ENCODE results near the gene PAQR3. TPM values are rescaled to one million over a fixed set of nuclear protein-coding genes. Genes with fewer than 3 reads are reported as not detected.

The PAQR3 gene
- total and polyA plus RNA-seq, 2 of the 4 experiments (the other 2 are of a cell fraction), result 11.5 to 11.8 TPM

DNA sequence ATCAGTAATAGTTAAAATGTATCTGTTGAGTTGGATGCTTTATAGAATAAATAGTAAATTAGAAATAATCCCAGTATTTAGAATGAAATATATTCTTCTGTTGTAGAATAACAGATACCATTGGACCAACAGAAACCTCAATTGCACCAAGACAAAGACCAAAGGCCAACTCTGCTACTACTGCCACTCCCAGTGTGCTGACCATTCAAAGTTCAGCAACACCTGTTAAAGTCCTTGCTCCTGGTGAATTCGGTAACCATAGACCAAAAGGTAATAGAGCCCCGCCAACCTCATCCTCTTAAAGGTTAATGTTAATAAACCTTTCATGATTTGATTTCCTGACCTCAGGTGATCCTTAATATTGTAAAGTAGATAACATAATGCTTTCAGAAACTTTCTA, 73.8 kb downstream of the PAQR3 start:
- WGBS, 2 experiments (ENCODE audit: extremely low coverage in 2 of 2, insufficient read length in 1 of 2), result no CpG with 5 or more reads among the region's 2 CpGs
- ATAC-seq (ENCODE audit: low read depth) (no peak), DNase-seq (no peak)
- H2BK15ac ChIP-seq (ENCODE audit: low read depth, low read length), result no peak overlapping the region
- no peaks in the 10 kb centered on the region for H4K20me1 ChIP-seq (ENCODE audit: insufficient read depth, low read length)
- no peaks in the 10 kb centered on the region for H3K27me3 ChIP-seq (ENCODE audit: control insufficient read depth, insufficient read depth, low read length)
- no peak overlapping the region for H3K18ac ChIP-seq (ENCODE audit: low read depth, low read length)
- no peak overlapping the region for H2BK5ac ChIP-seq (ENCODE audit: low read depth, low read length, poor library complexity, severe bottlenecking)
- no peak overlapping the region for H2AK9ac ChIP-seq (replicated peaks; ENCODE audit: low read depth, low read length, poor library complexity)
- no peak overlapping the region for H3K4ac ChIP-seq (ENCODE audit: low read depth, low read length)
- no peak overlapping the region for H3K23ac ChIP-seq (ENCODE audit: low read depth, low read length)
- no peak overlapping the region for H2BK120ac ChIP-seq (ENCODE audit: low read depth, low read length)
- TF ChIP-seq MAZ (IDR thresholded peaks at IDR 0.05; ENCODE audit: borderline replicate concordance, low read depth, low read length) (no peak), RAD21 (IDR thresholded peaks at IDR 0.05; ENCODE audit: low read length) (no peak), SMC3 (IDR thresholded peaks at IDR 0.05; ENCODE audit: low read depth, low read length) (no peak), MXI1 (IDR thresholded peaks at IDR 0.05; ENCODE audit: borderline replicate concordance, low read depth, low read length) (no peak), RFX5 (IDR thresholded peaks at IDR 0.05; ENCODE audit: low read depth, low read length) (no peak), FOS (IDR thresholded peaks at IDR 0.05; ENCODE audit: low read depth, low read length) (no peak), POLR2A (IDR thresholded peaks at IDR 0.05; ENCODE audit: low read depth, low read length) (no peak), MAFK (IDR thresholded peaks at IDR 0.05; ENCODE audit: low read depth, low read length) (no peak), BHLHE40 (IDR thresholded peaks at IDR 0.05; ENCODE audit: low read depth, low read length) (no peak), NFE2L2 (IDR thresholded peaks at IDR 0.05; ENCODE audit: low read depth, low read length) (no peak), CEBPB (IDR thresholded peaks at IDR 0.05; ENCODE audit: low read depth, low read length) (no peak), RCOR1 (IDR thresholded peaks at IDR 0.05; ENCODE audit: insufficient replicate concordance, low read length) (no peak), CHD1 (IDR thresholded peaks at IDR 0.05; ENCODE audit: low read depth, low read length) (no peak)
- TF ChIP-seq, protein P1, sequence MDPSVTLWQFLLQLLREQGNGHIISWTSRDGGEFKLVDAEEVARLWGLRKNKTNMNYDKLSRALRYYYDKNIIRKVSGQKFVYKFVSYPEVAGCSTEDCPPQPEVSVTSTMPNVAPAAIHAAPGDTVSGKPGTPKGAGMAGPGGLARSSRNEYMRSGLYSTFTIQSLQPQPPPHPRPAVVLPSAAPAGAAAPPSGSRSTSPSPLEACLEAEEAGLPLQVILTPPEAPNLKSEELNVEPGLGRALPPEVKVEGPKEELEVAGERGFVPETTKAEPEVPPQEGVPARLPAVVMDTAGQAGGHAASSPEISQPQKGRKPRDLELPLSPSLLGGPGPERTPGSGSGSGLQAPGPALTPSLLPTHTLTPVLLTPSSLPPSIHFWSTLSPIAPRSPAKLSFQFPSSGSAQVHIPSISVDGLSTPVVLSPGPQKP (IDR thresholded peaks at IDR 0.05; ENCODE audit: borderline replicate concordance, low read depth, low read length), result no peak
- TF ChIP-seq, protein P2, sequence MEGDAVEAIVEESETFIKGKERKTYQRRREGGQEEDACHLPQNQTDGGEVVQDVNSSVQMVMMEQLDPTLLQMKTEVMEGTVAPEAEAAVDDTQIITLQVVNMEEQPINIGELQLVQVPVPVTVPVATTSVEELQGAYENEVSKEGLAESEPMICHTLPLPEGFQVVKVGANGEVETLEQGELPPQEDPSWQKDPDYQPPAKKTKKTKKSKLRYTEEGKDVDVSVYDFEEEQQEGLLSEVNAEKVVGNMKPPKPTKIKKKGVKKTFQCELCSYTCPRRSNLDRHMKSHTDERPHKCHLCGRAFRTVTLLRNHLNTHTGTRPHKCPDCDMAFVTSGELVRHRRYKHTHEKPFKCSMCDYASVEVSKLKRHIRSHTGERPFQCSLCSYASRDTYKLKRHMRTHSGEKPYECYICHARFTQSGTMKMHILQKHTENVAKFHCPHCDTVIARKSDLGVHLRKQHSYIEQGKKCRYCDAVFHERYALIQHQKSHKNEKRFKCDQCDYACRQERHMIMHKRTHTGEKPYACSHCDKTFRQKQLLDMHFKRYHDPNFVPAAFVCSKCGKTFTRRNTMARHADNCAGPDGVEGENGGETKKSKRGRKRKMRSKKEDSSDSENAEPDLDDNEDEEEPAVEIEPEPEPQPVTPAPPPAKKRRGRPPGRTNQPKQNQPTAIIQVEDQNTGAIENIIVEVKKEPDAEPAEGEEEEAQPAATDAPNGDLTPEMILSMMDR (conservative IDR thresholded peaks at IDR 0.05; ENCODE audit: low read depth, low read length), result no peak
- TF ChIP-seq, protein P3, sequence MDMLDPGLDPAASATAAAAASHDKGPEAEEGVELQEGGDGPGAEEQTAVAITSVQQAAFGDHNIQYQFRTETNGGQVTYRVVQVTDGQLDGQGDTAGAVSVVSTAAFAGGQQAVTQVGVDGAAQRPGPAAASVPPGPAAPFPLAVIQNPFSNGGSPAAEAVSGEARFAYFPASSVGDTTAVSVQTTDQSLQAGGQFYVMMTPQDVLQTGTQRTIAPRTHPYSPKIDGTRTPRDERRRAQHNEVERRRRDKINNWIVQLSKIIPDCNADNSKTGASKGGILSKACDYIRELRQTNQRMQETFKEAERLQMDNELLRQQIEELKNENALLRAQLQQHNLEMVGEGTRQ (IDR thresholded peaks at IDR 0.05; ENCODE audit: low read depth, low read length), result no peak
- H4K91ac ChIP-seq (ENCODE audit: insufficient read depth, low read depth, low read length), result no peak overlapping the region
- no peak overlapping the region for H4K5ac ChIP-seq (ENCODE audit: low read depth, low read length)
- intact Hi-C loops (cut with micrococcal nuclease) (loop anchor here (2.0 kb wide), 3 partner anchors 221 to 907 kb away; no protein-coding TSS in a partner anchor), dilution Hi-C loops (cut with HindIII; ENCODE audit: low sequenced_read_pairs, unreplicated experiment) (loop anchor here (25.0 kb wide), 1 partner anchor 253 kb away; no protein-coding TSS in a partner anchor), in situ Hi-C loops (cut with MboI; ENCODE audit: low sequenced_read_pairs) (loop anchor here (5.0 to 25.0 kb wide), 2 partner anchors 253 to 903 kb away; no protein-coding TSS in a partner anchor)
- H3K9me1 ChIP-seq (ENCODE audit: insufficient read depth, low read length), result no peaks in the 10 kb centered on the region; the same call in 1 of the 2 replicates
- H3K9ac ChIP-seq (ENCODE audit: low read depth, low read length), result no peak overlapping the region
- peaks cover 6% of the 10 kb centered on the region for H3K36me3 ChIP-seq (ENCODE audit: control insufficient read depth, insufficient read depth, low read length)
- CTCF ChIA-PET, result no interaction called here
- POLR2A ChIA-PET (ENCODE audit: unreplicated experiment), result no interaction called here
- H3K56ac ChIP-seq (ENCODE audit: extremely low read depth, insufficient read depth, low read length), result no peak overlapping the region
- no peak overlapping the region for H2BK20ac ChIP-seq (ENCODE audit: low read depth, low read length)
- BruUV-seq (replicated peaks), result no TSS peak
- H3K4me1 ChIP-seq (ENCODE audit: control insufficient read depth, insufficient read depth, low read length), result no peaks in the 10 kb centered on the region
- no peak overlapping the region for H2AFZ ChIP-seq (replicated peaks; ENCODE audit: low read length, poor library complexity)
- H4K8ac ChIP-seq (ENCODE audit: low read depth in 2 of 2, low read length in 2 of 2), result no peak overlapping the region
- no peaks in the 10 kb centered on the region for H3K9me3 ChIP-seq (ENCODE audit: control insufficient read depth, insufficient read depth, low read length)
- H3K4me3 ChIP-seq (ENCODE audit: insufficient read depth, low read depth, low read length), result no peak overlapping the region
- no peak overlapping the region for H3K14ac ChIP-seq (replicated peaks; ENCODE audit: low read depth, low read length)
- peaks cover 5 to 9% of the 10 kb centered on the region in 2 experiments; a peak in 2 of 4 replicates for H3K79me1 ChIP-seq (ENCODE audit: low read depth in 1 of 2, low read length in 2 of 2)
- H3K27ac ChIP-seq (ENCODE audit: insufficient read depth, low read length), result no peak overlapping the region
- no peak overlapping the region for H3K4me2 ChIP-seq (ENCODE audit: low read depth, low read length)
- H2AK5ac ChIP-seq (ENCODE audit: low read depth, low read length), result no peak overlapping the region

All from IMR-90 (cell line).